HG03558 (cell line): ENCODE results near the gene NXPH1.

Source experiments
- ATAC-seq: cut with Tn5 transposase; IDR thresholded peaks from one replicate; pipeline ENCODE4 v1.9.1; 2021; ENCODE audit warnings: moderate number of reproducible peaks; ENCODE audit not compliant: unreplicated experiment; ENCODE audit errors: extremely low read depth

The NXPH1 gene

DNA sequence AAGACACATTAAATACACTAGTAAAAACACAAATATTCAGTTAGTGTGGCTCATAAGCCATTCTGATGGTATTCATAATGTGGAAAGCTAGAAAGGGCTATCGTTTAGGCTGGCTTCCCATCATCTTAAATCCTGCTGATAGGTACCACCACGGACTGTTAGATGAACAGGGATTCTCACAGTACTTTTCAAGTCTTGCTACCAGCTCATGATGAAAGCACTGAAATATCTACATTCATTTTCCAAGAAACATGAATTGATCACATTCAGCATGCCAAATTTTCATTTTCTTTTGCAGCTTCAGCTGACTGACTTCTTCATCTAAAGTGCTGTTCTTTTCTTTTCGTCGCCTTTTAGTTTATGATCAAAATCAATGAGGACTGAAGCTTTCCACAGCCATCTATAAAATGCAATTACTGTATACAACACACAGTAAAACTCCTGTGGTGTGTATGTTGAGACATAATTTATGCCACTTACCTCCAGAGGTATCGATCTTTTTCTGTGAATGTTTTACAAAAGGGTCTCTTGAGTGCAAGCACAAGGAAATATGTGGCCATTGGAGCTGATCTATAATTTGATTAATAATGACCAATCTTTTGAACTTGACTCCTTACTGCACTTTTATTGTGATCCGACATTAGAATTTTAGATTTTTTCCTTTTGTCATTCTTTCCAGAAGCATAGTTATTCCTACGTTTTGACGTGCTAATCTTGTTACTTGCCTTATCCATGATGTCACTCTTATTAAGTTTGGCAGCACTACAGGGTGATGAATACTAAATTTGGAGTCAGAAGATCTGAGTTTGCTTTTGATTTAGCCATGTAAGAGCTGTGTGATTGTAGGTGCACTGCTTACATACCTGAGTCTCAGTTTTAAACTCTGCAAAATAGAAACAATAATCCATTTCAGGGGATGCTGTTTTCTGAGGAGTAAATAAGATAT is 58.4 kb downstream of the NXPH1 start:
- ATAC-seq: no peak

DNA sequence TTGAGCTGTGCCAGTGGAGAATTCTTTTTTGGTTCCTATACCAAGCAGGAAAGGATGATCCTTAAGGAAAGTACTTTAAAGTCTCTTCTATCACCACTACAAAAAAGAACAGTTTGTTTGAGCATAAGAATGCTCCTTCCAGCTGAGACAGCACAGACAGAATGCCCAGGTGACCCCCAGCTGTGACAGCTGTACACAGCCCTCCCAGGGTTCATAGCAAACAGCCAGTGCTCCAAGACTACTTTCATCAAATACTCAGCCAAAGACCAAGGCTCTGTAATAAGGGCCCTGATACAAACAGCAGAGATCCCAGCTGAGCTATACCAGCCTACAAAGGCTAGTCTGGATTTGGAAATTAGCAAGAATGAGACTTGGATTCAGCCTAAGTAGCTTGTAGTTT is 65.7 kb downstream of the NXPH1 start:
- ATAC-seq: no peak

DNA sequence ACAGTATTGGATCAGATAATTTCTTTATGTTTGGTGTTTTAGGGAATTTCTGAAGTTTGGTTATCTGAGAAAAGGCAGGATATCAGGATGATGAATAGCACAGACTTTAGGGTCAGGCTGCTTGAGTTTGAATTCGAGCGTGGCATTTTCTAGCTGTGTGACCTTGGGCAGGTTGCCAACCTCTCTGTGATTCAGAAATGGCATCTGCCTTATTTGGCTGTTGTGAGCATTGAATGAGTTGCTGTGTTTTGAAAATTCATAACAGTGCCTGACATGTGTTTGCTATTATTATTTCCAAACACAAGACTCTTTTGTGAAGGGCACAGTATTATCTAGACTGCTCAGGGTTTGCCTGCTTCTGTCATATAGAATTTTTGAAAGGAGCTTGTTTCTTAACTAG is 66.9 kb downstream of the NXPH1 start:
- no peak for ATAC-seq

GRCh38 chr7:8507566-8507965 is 74.2 kb downstream of the NXPH1 start:
- no peak for ATAC-seq

DNA sequence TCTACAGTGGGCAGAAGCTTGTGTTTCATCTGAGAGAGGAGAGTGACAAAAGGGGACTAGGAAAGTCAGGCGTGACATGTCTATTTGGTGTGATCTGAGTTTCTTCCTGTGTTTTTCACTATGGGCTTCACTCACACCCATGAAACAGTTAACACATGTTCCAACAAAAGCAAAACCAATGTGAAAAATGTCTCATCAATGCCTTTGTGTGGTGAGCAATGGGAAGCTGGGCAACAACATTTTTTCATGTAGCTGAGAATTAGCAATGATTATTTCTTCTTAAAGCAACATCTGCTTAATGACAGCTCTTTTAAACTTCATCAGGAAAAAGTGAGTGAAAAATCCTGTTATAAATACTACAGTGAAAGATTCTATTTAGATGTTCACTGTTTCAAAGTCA is 76.2 kb downstream of the NXPH1 start:
- ATAC-seq: no peak

DNA sequence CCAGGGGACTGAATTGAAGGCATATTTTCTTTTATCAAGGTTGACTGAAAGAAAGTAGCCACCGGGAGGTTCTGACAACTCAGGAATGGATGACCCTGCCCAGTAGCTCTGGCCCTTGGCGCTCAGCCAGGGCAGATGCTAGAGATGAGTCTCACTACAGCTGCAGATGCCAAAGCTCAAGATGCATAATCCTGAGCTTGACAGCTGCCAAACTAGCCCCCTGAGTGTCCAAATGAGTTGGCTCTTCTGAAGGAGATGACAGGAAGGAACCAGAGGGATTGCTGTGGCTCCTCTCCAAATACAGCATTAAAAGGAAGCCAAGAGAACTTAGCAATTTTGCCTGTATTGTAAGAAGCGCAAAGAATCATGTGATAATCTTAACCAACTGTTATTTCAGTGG is 78.4 kb downstream of the NXPH1 start:
- ATAC-seq: no peak

DNA sequence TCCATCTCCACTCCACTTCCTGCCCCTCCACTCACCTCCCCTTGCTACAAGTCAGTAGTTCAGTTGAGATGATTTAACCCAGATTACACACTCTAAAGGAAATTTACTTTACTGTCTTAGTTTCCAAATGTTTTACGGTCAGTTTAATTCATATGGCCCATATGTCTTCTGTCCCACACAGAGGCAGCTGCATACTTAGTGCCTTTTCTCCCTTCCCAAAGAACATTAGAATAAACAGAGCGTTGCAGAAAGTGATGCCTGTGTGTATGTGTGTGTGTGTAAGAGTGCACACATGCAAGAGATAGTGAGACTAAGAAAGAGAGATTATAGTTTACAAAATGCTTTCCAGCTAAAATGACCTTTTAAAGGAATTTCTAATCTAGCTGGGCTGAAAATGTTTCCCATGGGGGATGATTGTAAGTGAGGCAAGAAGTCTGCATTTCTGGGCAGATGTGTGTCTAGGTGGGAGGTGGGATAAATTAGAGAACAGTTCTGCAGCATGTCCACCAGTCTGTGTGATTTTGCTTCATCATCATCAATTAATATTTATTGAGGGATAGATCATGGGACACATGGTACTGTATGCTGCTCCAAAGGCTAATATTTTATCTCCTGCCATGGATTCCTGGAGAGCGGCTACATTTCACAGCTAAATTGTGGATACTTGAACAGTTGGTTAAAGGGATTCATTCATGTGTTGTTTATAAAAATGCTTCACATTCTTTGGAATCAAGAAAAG is 81.5 kb downstream of the NXPH1 start:
- ATAC-seq: no peak

- ATAC-seq: no peak
Observed at GRCh38 chr7:8515640-8516185, 82.3 kb downstream of the NXPH1 start.

DNA sequence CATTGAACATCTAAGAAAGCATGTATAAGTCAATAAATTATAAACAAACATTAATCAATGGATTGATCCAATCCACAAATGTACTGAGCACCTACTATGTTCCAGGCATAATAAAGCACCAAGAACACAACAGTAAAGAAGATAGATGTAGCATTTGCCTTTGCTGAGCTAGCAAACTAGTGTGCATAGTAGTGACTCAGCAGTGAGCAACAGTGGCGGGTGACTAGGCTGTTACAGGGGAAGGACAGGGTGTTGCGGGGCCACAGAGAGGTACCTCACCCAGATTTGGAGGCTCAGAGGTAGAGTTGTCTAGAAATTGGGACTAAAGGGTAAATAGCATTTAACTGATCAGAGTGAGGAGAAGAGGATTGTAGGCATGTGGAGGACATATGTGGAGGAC is 83.6 kb downstream of the NXPH1 start:
- ATAC-seq: no peak

DNA sequence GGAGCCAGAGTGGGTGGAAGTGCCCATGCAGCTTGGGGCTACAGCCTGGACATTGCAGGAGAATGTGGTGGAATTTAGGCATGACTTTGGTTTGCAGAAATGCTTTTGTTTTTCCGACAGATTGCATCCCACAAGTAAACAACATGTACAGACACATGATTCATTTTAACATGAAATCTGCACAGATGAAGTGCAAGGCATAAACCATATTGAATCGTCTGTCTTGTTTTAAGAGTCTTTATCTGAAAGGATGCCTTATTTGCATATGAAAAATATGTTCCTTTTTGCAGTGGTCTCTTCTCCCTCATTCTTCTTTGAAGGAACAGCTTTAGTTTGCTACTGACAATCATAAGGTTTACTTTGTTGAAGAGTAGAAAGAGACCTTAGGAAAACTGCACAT is 94.9 kb downstream of the NXPH1 start:
- no peak for ATAC-seq

GRCh38 chr7:8531991-8532515 is 98.6 kb downstream of the NXPH1 start:
- no peak for ATAC-seq

GRCh38 chr7:8536431-8536830 is 103.0 kb downstream of the NXPH1 start:
- peak; percentile 57 for ATAC-seq

GRCh38 chr7:8549046-8549445 is 115.6 kb downstream of the NXPH1 start:
- ATAC-seq: no peak

- ATAC-seq: no peak
Observed at GRCh38 chr7:8560501-8560900, 127.1 kb downstream of the NXPH1 start.

GRCh38 chr7:8561449-8561848 is 128.0 kb downstream of the NXPH1 start:
- no peak for ATAC-seq

GRCh38 chr7:8564281-8564680 is 130.9 kb downstream of the NXPH1 start:
- no peak for ATAC-seq

- ATAC-seq: no peak
Observed at GRCh38 chr7:8566016-8566415, 132.6 kb downstream of the NXPH1 start.

- no peak for ATAC-seq
Observed at GRCh38 chr7:8567626-8568025, 134.2 kb downstream of the NXPH1 start.

DNA sequence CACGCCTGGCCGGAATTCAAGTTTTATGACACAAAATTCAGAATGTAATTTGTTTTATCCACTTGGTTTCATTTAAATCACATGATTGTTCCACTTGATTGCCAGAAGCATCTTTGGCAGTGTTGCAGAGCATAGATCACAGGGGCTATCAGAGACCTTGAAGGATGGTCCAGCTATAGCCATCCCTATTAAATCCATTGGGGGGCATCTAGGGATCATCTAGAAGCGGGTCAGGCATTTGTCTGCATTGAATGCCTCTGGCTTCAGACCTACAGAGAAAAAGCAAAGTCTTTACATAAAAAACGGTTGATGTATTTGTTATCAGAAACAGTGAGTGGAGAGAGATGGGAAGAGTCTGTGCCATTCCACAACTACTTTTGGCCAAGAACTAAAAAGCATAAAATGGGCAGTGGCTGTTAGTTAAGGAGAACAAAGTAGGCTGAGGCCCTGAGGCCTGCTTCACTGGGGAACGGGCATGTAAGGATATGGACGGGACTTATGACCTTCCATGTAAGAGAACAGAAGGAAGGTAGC is 146.3 kb downstream of the NXPH1 start:
- ATAC-seq: no peak

DNA sequence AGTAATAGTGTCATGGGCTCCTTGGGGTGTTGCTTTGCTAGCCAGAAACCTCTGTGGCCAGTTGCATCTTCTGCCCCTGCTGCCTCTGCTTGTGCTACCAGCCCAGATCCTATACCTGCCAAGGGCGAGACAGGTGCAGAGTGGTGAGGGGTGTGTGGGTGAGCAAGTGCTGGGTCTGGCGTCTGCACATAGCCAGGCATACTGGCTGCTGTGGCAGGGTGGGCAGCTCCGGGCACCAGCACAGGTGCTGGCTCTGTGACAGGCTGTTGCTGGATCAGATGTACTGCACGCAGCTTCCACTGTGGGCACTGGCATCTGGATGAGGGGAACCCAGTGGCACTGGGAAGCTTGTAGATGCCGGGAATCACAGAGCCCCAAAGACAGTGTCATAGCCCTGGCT is 148.4 kb downstream of the NXPH1 start:
- no peak for ATAC-seq

GRCh38 chr7:8582728-8583127 is 149.3 kb downstream of the NXPH1 start:
- no peak for ATAC-seq
